Osteocyte (in vitro differentiated cells): Measurements from ENCODE around the gene INPP4A. TPM values are rescaled to one million over a fixed set of nuclear protein-coding genes. Genes with fewer than 3 reads are reported as not detected.

ENCODE experiments used
- DNase-seq: peaks from one replicate; pipeline ENCODE4 v3.0.0; 2021; ENCODE audit warnings: mixed read lengths; ENCODE audit not compliant: unreplicated experiment; ENCODE audit errors: extremely low spot score
- H3K27ac Mint-ChIP-seq: one replicate; pipeline ENCODE4 v1.8.0; 2021; ENCODE audit warnings: mild to moderate bottlenecking, mixed read lengths; ENCODE audit not compliant: unreplicated experiment
- H3K27me3 Mint-ChIP-seq: one replicate; pipeline ENCODE4 v1.8.0; 2021; ENCODE audit warnings: mixed read lengths; ENCODE audit not compliant: unreplicated experiment
- H3K36me3 Mint-ChIP-seq: one replicate; pipeline ENCODE4 v1.8.0; 2021; ENCODE audit warnings: mixed read lengths; ENCODE audit not compliant: unreplicated experiment
- H3K4me1 Mint-ChIP-seq: one replicate; pipeline ENCODE4 v1.8.0; 2021; ENCODE audit warnings: mixed read lengths; ENCODE audit not compliant: unreplicated experiment
- H3K4me3 Mint-ChIP-seq: one replicate; pipeline ENCODE4 v1.8.0; 2021; ENCODE audit warnings: mild to moderate bottlenecking, moderate library complexity, mixed read lengths; ENCODE audit not compliant: unreplicated experiment
- H3K9me3 Mint-ChIP-seq: one replicate; pipeline ENCODE4 v1.8.0; 2021; ENCODE audit warnings: mixed read lengths; ENCODE audit not compliant: unreplicated experiment
- total RNA-seq: library from RNA; stranded (reverse); gene quantifications from 2 replicates; pipeline ENCODE4 v1.2.1, GENCODE V29; 2021
- TF ChIP-seq, protein P1 (sequence below): fragments of 200-600 bp; sonication (generic); IDR thresholded peaks from 2 replicates; pipeline ENCODE4 v1.5.0; 2021; ENCODE audit warnings: antibody characterized with exemption, mild to moderate bottlenecking, moderate library complexity

INPP4A gene
- total RNA-seq, 1 donor from 2014 or later = 31.4 TPM

DNA sequence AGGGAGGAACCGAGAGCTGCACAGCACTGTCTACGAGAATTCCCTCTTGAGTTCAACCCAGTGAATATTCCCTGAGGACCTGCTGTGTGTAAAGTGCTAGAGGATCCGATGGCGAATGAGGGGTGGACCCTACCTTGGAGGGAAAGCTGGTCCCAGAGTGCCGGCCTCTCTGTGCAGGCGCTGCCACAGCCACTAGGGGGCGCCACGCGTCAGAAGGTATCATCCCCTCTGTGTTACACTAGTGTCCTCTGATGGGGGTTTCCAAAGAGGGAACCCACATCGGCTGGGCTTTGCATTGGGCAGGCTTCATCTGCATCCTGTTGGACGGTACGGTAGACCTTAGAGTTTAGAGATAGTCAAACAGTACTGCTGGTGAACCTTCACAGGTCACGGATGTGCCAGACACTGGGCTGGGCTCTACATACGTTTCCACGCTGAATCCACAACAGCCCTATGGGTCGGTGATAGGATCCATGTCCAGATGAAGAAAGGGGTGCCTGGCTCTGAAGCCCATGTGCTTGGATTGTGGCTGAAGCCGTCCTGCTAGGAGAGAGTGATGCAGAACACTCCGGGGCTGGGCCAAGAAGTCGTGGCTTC, 124.6 kb downstream of the INPP4A start:
- no peak overlapping the region for H3K27ac Mint-ChIP-seq
- H3K4me3 Mint-ChIP-seq = no peak overlapping the region
- H3K4me1 Mint-ChIP-seq = no peaks in the 10 kb centered on the region
- TF ChIP-seq, protein P1, sequence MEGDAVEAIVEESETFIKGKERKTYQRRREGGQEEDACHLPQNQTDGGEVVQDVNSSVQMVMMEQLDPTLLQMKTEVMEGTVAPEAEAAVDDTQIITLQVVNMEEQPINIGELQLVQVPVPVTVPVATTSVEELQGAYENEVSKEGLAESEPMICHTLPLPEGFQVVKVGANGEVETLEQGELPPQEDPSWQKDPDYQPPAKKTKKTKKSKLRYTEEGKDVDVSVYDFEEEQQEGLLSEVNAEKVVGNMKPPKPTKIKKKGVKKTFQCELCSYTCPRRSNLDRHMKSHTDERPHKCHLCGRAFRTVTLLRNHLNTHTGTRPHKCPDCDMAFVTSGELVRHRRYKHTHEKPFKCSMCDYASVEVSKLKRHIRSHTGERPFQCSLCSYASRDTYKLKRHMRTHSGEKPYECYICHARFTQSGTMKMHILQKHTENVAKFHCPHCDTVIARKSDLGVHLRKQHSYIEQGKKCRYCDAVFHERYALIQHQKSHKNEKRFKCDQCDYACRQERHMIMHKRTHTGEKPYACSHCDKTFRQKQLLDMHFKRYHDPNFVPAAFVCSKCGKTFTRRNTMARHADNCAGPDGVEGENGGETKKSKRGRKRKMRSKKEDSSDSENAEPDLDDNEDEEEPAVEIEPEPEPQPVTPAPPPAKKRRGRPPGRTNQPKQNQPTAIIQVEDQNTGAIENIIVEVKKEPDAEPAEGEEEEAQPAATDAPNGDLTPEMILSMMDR = peak; percentile 70
- H3K27me3 Mint-ChIP-seq = no peaks in the 10 kb centered on the region
- DNase-seq = no peak
- no peaks in the 10 kb centered on the region for H3K9me3 Mint-ChIP-seq
- H3K36me3 Mint-ChIP-seq = peaks cover 23% of the 10 kb centered on the region

DNA sequence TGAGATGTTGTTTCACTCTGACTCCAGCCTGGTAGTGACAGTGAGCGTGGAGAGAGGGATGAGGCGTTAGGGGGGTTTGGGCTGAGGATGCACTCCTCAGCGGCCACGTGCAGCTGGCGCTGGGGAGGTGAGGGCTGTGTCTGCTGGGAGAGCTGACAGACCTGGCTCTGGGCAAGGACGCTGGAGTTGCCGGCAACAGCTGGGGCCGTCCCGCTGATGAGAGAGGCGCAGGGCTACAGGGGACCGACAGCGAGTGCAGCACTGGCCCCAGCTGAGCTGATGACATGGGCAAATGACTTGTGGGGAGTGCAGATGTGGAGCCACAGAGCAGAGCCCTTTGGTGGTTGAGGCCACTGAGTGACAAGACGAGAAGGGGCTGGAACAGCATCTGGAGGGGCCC, 125.3 kb downstream of the INPP4A start:
- Mint-ChIP-seq H3K4me1 (no peaks in the 10 kb centered on the region), H3K4me3 (no peak overlapping the region), H3K27ac (no peak overlapping the region), H3K9me3 (no peaks in the 10 kb centered on the region), H3K36me3 (peaks cover 23% of the 10 kb centered on the region), H3K27me3 (no peaks in the 10 kb centered on the region)
- TF ChIP-seq, protein P1 = no peak
- no peak for DNase-seq

DNA sequence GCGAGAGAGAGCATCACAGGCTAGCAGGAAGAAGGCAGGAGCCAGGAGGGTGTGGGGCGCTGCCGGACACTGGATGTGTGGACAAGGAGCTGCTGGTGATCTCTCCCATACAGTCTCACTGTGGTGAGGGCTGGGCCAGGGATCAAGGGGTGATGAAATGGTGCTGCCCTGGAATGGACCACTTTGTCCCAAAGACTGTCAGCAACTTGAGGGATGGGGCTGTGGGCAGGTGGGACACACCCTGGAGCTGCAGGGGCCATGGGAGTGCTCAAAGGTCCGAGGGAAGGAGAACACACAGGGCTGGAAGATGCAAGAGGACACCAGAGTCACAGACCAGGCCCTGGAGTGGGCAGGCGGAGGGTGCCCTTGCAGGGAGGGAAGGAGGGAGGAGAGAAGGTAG, 125.7 kb downstream of the INPP4A start:
- no peaks in the 10 kb centered on the region for H3K4me1 Mint-ChIP-seq
- no peaks in the 10 kb centered on the region for H3K9me3 Mint-ChIP-seq
- TF ChIP-seq, protein P1 = no peak
- peaks cover 23% of the 10 kb centered on the region for H3K36me3 Mint-ChIP-seq
- no peak overlapping the region for H3K4me3 Mint-ChIP-seq
- DNase-seq = no peak
- no peak overlapping the region for H3K27ac Mint-ChIP-seq
- no peaks in the 10 kb centered on the region for H3K27me3 Mint-ChIP-seq

- Mint-ChIP-seq H3K27ac (no peak overlapping the region), H3K36me3 (peaks cover 19% of the 10 kb centered on the region), H3K9me3 (no peaks in the 10 kb centered on the region), H3K4me3 (no peak overlapping the region), H3K27me3 (no peaks in the 10 kb centered on the region), H3K4me1 (no peaks in the 10 kb centered on the region)
- DNase-seq = no peak
- TF ChIP-seq, protein P1 = no peak
These were observed 126.6 kb downstream of the INPP4A start for GRCh38 chr2:98571121-98571701.

- H3K27me3 Mint-ChIP-seq = no peaks in the 10 kb centered on the region
- H3K9me3 Mint-ChIP-seq = no peaks in the 10 kb centered on the region
- H3K4me3 Mint-ChIP-seq = no peak overlapping the region
- DNase-seq = no peak
- no peaks in the 10 kb centered on the region for H3K4me1 Mint-ChIP-seq
- TF ChIP-seq, protein P1 = no peak
- no peak overlapping the region for H3K27ac Mint-ChIP-seq
- H3K36me3 Mint-ChIP-seq = peaks cover 18% of the 10 kb centered on the region
These were observed 127.1 kb downstream of the INPP4A start for GRCh38 chr2:98571796-98572195.
